ENCODE measurements around the gene PPP1R14C. TPM values are rescaled to one million over a fixed set of nuclear protein-coding genes. Genes with fewer than 3 reads are reported as not detected.

The PPP1R14C gene, protein sequence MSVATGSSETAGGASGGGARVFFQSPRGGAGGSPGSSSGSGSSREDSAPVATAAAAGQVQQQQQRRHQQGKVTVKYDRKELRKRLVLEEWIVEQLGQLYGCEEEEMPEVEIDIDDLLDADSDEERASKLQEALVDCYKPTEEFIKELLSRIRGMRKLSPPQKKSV
- not detected in 2 replicates for total RNA-seq (2016; rRNA removed; fragmentation: Illumina TruSeq; extraction: Trizol)
- total RNA-seq (2016; cell fraction: cytosol; rRNA removed; fragmentation: Illumina TruSeq; extraction: Trizol; ENCODE audit: low read depth): not detected in 2 replicates
- total RNA-seq (2016; cell fraction: insoluble cytoplasmic fraction; rRNA removed; fragmentation: Illumina TruSeq; extraction: Trizol): not detected in 2 replicates
- not detected in 2 replicates for total RNA-seq (2016; cell fraction: membrane; rRNA removed; fragmentation: Illumina TruSeq; extraction: Trizol)
- not detected in 2 replicates for total RNA-seq (2016; cell fraction: nucleus; rRNA removed; fragmentation: Illumina TruSeq; extraction: Trizol)
- not detected in 2 replicates for polyA plus RNA-seq (2011; rRNA removed)
- polyA plus RNA-seq (2011; cell fraction: cytosol; rRNA removed): not detected in 2 replicates
- not detected in 2 replicates for polyA plus RNA-seq (2011; cell fraction: nucleus; rRNA removed)
- not detected in 2 replicates for polyA plus RNA-seq (2012)
- polyA plus RNA-seq (2016; cell fraction: cytosol; fragmentation: Illumina TruSeq; extraction: Trizol; ENCODE audit: low read depth): not detected in 2 replicates
- not detected in 2 replicates for polyA plus RNA-seq (2016; cell fraction: insoluble cytoplasmic fraction; fragmentation: Illumina TruSeq; extraction: Trizol; ENCODE audit: low read depth)
- polyA plus RNA-seq (2016; cell fraction: membrane; fragmentation: Illumina TruSeq; extraction: Trizol; ENCODE audit: low read depth): not detected in 2 replicates
- not detected in 2 replicates for polyA plus RNA-seq (2016; cell fraction: nucleus; fragmentation: Illumina TruSeq; extraction: Trizol; ENCODE audit: insufficient read depth, low read depth)
- not detected in 2 replicates for polyA minus RNA-seq (2011; rRNA and poly(A)+ RNA removed; ENCODE audit: low replicate concordance)
- polyA minus RNA-seq (2011; cell fraction: cytosol; rRNA and poly(A)+ RNA removed): not detected in 2 replicates
- polyA minus RNA-seq (2011; cell fraction: nucleus; rRNA and poly(A)+ RNA removed): not detected in 2 replicates
- Bru-seq, nascent RNA: not detected
- not detected for BruChase-seq, experiment 1, labeled RNA remaining after a 6-hour chase
- BruChase-seq, experiment 2, labeled RNA remaining after a 2-hour chase: not detected
- long read RNA-seq, experiment 1: 0 reads
- long read RNA-seq, experiment 2: 0 reads

DNA sequence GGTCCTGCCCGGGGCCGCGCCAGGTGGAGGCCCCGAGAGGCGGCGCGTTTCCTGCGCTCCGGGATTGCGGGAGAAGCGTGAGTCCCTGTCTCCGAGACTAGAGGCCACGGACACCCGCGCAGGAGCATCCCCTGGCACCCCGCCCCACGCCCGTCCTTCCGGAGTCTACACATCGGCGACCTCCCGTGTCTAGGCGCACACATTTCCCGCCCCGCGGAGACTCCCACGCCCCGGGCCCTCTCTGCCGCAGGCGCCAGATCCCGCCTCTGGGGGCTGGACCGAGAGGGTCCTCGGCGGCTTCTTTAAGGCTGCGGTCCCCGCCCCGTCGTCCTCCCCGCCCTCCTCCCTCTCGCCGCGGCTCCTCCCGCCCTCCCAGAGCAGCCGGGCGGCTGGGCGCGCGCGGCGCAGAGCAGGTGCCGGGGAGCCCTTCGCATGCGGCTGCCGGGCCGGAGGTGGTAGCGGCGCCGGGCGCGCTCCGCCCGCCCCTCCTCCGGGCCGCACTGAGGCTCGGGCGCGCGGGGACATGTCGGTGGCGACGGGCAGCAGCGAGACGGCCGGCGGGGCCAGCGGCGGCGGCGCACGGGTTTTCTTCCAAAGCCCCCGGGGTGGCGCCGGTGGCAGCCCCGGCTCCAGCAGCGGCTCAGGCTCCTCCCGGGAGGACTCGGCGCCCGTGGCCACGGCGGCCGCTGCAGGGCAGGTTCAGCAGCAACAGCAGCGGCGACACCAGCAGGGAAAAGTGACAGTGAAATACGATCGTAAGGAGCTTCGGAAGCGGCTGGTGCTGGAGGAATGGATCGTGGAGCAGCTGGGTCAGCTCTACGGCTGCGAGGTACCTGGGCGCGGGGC lies at the start of gene PPP1R14C:
TSS of gene PPP1R14C (plus strand) at position 375 of the 846 bp plus-strand sequence. CDS start at position 524, 149 bp downstream.
- no TSS peak for BruUV-seq (replicated peaks)
- Histone ChIP-seq H3K36me3 (replicated peaks in 1 of 2; ENCODE audit: control insufficient read depth in 1 of 2, insufficient read depth in 2 of 2, low read length in 2 of 2) (no peaks in the 10 kb centered on the region), H4K20me1 (ENCODE audit: insufficient read depth, low read length) (no peaks in the 10 kb centered on the region), H3K4me3 (replicated peaks in 1 of 3; ENCODE audit: insufficient read depth in 1 of 3, low read depth in 2 of 3, low read length in 3 of 3) (peak within 1 kb of the TSS in 1 of 3 experiments; percentile 15; a peak in 2 of 6 replicates), H3K79me2 (ENCODE audit: insufficient read depth, low read length) (no peaks in the 10 kb centered on the region), H2AFZ (ENCODE audit: low read length) (no peak within 1 kb of the TSS), H3K9me3 (ENCODE audit: low read length) (no peaks in the 10 kb centered on the region), H3K9ac (ENCODE audit: insufficient read depth, low read depth, low read length) (no peak within 1 kb of the TSS), H3K4me1 (ENCODE audit: insufficient read depth, low read length) (no peaks in the 10 kb centered on the region), H3K4me2 (ENCODE audit: low read depth, low read length) (peak within 1 kb of the TSS; percentile 18; the same call in 1 of the 2 replicates), H3K27ac (ENCODE audit: extremely low read length, insufficient read depth, low read length) (no peak within 1 kb of the TSS), H3K27me3 (ENCODE audit: control insufficient read depth in 1 of 2, insufficient read depth in 2 of 2, low read length in 2 of 2) (peaks cover 4 to 52% of the 10 kb centered on the region in 2 experiments)
- ChIA-PET POLR2A (no interaction called here), CTCF (ENCODE audit: low intra/inter-chr PET ratio, low total read pairs) (no interaction called here)
- WGBS (ENCODE audit: low lambda C conversion rate): 11% methylated on average over 32 of the region's 103 CpGs
- ATAC-seq: peak; percentile 74
- DNase-seq (ENCODE audit: low spot score): no peak
- intact Hi-C loops (cut with micrococcal nuclease; ENCODE audit: unreplicated experiment): no loop called here
- no peak for FAIRE-seq
- in situ Hi-C loops (cut with HindIII; ENCODE audit: extremely low pct_ligation_motif_present, low pct_unique_long_range_greater_than_20kb): no loop called here
- TF ChIP-seq TBP (CRISPR knock-in tag; IDR thresholded peaks at IDR 0.05): no peak
- TF ChIP-seq, protein P1, sequence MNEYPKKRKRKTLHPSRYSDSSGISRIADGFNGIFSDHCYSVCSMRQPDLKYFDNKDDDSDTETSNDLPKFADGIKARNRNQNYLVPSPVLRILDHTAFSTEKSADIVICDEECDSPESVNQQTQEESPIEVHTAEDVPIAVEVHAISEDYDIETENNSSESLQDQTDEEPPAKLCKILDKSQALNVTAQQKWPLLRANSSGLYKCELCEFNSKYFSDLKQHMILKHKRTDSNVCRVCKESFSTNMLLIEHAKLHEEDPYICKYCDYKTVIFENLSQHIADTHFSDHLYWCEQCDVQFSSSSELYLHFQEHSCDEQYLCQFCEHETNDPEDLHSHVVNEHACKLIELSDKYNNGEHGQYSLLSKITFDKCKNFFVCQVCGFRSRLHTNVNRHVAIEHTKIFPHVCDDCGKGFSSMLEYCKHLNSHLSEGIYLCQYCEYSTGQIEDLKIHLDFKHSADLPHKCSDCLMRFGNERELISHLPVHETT (CRISPR knock-in tag; conservative IDR thresholded peaks at IDR 0.05): no peak
- TF ChIP-seq REPIN1 (CRISPR knock-in tag; IDR thresholded peaks at IDR 0.05; ENCODE audit: borderline replicate concordance, low read depth): no peak
- TF ChIP-seq CBX2 (IDR thresholded peaks at IDR 0.05; ENCODE audit: low read depth, low read length): no peak
- TF ChIP-seq CBX2 (CRISPR knock-in tag; IDR thresholded peaks at IDR 0.05; ENCODE audit: low read depth): no peak
- TF ChIP-seq ZNF263 (CRISPR knock-in tag; IDR thresholded peaks at IDR 0.05): peak; percentile 97
- TF ChIP-seq, protein P2, sequence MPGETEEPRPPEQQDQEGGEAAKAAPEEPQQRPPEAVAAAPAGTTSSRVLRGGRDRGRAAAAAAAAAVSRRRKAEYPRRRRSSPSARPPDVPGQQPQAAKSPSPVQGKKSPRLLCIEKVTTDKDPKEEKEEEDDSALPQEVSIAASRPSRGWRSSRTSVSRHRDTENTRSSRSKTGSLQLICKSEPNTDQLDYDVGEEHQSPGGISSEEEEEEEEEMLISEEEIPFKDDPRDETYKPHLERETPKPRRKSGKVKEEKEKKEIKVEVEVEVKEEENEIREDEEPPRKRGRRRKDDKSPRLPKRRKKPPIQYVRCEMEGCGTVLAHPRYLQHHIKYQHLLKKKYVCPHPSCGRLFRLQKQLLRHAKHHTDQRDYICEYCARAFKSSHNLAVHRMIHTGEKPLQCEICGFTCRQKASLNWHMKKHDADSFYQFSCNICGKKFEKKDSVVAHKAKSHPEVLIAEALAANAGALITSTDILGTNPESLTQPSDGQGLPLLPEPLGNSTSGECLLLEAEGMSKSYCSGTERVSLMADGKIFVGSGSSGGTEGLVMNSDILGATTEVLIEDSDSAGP (CRISPR knock-in tag; IDR thresholded peaks at IDR 0.05; ENCODE audit: borderline replicate concordance): peak; percentile 22; the same call in 1 of the 2 replicates
- TF ChIP-seq, protein P3, sequence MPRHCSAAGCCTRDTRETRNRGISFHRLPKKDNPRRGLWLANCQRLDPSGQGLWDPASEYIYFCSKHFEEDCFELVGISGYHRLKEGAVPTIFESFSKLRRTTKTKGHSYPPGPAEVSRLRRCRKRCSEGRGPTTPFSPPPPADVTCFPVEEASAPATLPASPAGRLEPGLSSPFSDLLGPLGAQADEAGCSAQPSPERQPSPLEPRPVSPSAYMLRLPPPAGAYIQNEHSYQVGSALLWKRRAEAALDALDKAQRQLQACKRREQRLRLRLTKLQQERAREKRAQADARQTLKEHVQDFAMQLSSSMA (CRISPR knock-in tag; IDR thresholded peaks at IDR 0.05): no peak
- TF ChIP-seq POGZ (CRISPR knock-in tag; IDR thresholded peaks at IDR 0.05): no peak
- TF ChIP-seq RCOR2 (CRISPR knock-in tag; IDR thresholded peaks at IDR 0.05): no peak
- TF ChIP-seq RXRB (CRISPR knock-in tag; IDR thresholded peaks at IDR 0.05; ENCODE audit: borderline replicate concordance): no peak
- TF ChIP-seq, protein P4, sequence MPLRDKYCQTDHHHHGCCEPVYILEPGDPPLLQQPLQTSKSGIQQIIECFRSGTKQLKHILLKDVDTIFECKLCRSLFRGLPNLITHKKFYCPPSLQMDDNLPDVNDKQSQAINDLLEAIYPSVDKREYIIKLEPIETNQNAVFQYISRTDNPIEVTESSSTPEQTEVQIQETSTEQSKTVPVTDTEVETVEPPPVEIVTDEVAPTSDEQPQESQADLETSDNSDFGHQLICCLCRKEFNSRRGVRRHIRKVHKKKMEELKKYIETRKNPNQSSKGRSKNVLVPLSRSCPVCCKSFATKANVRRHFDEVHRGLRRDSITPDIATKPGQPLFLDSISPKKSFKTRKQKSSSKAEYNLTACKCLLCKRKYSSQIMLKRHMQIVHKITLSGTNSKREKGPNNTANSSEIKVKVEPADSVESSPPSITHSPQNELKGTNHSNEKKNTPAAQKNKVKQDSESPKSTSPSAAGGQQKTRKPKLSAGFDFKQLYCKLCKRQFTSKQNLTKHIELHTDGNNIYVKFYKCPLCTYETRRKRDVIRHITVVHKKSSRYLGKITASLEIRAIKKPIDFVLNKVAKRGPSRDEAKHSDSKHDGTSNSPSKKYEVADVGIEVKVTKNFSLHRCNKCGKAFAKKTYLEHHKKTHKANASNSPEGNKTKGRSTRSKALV (CRISPR knock-in tag; IDR thresholded peaks at IDR 0.05): 0 out of 2 replicates have a peak, but pooled peaks have one; percentile 25

Measured in HepG2 (cell line).